GM19025 (cell line): ENCODE measurements around the gene MAPK11.

Experiments used
- ATAC-seq: cut with Tn5 transposase; IDR thresholded peaks from one replicate; pipeline ENCODE4 v1.9.1; 2021; ENCODE audit warnings: mild to moderate bottlenecking, low read depth, moderate library complexity; ENCODE audit not compliant: unreplicated experiment

MAPK11 gene

GRCh38 chr22:50296658-50297490 is 26.7 kb upstream of the MAPK11 start:
- ATAC-seq: no peak

- no peak for ATAC-seq
These were observed 24.1 kb upstream of the MAPK11 start for GRCh38 chr22:50294319-50294656.

DNA sequence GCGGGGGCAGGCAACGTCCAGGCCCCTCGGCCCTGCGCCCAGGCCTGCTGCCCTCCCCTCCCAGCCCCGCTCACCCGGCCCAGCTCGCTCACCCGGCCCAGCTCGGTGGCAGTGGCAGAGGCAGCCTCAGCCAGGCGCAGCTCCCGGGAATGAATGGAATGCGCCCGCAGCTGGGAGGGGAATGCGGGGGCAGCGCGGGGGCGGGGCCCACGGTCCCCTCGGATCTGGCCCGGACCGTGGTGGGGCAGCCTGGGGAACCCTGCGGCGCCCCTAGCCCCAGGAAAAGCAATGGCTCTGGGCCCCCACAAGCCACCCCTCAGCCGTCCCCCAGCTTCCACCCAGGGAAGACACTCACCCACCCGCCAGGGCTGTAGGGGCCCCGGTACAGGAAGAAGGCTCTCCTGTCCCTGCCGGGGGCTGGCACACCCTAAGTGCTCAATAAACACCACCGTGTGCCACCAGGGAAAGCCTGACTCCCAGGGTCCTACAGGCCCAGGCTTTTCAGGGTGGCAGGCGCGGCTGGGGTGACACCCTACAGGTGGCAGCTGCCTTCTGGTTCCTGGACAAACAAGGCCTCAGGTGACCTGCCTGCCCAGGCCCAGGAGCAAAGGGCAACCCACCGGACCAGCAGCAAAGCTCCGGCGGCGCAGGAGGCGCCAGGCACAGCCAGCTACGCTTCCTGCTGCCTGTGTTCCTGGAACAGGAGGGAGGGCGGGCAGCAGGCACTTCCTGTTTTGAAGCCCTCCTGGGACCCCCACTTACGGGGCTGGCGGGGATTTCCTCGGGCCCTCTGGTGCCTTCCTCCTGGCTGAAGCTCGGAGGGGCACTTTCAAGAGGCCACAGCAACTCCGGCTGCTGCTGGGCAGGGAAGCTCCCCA is 23.5 kb upstream of the MAPK11 start:
- ATAC-seq: no peak

- no peak for ATAC-seq
These were observed 22.7 kb upstream of the MAPK11 start for GRCh38 chr22:50292643-50293440.

DNA sequence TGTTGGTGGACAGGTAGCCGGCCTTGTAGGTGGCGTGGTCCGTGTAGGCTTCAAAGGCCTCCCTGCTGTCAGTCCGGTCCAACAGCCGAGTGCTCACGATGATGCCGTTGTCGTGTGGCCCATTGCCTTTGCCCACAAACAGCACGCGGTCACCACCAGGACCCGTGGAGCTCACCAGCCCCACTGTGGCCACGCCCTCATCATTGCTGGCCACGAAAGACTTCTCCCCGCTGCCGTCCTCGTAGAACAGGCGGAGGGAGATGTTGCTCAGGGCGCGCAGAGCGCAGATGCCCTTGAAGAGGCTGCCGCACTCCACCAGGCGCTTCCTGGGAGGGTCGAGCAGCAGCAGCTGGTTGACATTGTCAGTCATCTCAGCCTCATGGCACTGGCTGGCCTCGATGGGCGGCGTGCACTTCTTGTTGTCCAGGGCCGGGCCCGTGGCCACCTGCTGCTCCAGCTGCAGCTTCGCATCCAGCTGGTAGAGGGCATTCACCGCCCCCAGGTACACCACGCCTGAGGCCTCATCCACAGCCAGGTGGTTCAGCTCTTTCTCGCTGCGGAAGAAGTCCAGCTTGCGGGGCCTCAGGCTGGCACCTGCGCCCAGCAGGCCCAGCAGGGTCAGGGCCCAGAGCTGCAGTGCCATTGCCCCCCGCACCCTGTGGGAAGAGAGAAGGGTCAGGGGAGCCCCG is 19.9 kb upstream of the MAPK11 start:
- no peak for ATAC-seq

GRCh38 chr22:50289151-50289941 is 19.2 kb upstream of the MAPK11 start:
- no peak for ATAC-seq

DNA sequence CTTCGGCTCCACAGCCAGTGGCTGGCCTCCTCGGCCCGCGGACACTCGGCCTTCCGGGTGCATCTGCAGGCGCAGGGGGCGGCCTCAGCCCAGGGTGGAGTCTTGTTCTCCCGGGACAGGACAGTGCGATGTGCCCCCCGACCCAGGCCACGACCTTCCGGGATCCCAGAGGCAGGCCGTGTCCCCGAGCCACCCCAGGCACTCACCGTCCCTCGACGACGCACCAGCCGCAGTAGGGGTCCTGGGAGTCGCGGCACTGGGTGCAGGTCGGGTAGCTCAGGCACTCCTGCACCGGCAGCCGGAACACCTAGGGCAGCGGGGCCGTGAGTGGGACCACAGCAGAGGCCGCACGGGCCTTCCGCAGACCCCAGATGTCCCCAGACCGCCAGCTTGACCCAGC is 17.6 kb upstream of the MAPK11 start:
- no peak for ATAC-seq

DNA sequence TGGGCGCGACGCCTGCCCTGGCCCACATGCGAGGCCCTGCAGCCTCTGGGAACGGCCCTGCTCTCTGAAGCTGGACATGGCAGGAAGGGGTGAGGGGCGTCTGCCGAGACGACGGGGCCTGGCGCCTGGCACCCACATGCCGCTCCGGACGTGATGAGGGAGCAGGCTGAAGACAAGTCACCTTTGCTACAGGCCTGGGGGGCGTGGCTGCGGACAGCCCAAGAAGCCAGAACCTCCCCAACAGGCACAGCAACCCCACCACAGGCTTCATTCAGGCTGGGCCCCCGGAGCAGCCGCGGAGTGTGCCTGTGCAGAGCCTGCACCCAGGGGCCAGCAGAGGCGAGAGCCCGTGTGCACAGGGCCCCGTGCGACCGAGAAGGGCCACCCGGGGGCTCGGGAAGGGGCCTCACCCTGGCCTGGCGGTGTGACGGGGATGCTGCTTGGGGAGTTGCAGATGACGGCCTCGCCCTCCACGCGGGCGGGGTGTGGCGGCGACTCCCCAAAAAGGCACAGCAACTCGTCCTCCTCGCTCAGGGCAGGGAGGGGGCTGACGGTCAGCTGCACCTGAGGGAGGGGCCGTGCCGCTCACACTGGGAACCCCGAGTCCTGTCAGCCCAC is 16.6 kb upstream of the MAPK11 start:
- no peak for ATAC-seq

GRCh38 chr22:50286275-50286674 is 16.1 kb upstream of the MAPK11 start:
- no peak for ATAC-seq

- ATAC-seq: no peak
These were observed 15.5 kb upstream of the MAPK11 start for GRCh38 chr22:50285568-50286229.

DNA sequence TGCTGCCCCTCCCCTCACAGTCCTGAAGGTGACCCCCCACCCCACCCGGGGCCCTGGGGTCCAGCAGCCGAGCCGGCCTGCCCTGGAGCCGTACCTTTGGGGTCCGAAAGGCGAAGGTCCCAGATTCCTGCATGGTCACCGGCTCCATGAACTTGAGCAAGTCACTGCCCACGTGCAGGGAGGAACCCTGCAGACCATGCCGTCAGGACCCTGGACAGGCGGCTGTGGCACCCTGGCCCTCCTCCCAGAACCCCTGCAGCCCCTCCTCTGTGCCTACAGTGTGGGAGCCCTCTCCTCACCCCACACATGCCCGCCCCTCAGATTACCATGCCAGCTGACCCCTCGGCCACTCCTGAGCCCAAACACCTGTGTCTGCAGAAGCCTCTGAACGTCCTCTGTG is 14.3 kb upstream of the MAPK11 start:
- ATAC-seq: no peak

DNA sequence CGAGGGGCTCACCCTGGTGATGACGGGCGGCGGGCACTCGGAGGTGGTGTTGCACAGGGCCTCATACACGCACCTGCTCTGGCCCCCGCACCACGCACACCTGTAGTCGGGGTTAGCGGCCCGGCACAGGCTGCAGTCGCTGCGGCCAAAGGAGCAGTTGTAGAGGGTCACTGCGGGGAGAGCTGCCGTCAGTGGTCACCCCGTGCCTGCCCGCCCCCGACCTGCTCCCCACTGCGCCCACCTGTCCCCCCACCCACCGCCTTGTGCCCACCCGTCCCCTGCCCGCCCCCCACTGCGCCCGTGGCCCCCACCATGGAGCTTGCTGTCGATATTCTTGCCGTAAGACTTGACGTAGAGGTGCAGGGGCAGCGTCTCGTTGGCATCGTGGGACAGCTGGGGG is 13.6 kb upstream of the MAPK11 start:
- no peak for ATAC-seq

GRCh38 chr22:50282361-50283155 is 12.4 kb upstream of the MAPK11 start:
- no peak for ATAC-seq

DNA sequence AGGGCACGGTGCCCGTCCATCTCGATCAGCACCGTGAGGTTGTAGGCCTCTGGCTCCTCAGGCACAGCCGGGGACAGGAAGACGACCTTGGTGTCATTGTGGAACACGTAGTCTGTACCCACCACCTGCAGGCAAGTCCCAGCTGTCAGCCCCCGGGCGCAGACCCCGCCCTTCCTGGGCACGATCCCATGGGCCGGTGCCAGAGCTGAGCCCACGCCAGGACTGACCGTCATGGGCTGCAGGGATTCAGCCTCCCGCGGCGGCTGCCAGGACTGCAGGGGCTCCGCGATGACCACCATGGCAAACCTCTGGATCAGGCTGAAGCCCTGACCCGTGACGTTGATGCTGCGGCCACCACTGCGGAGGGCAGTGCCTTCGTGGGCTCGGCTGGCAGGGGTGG is 11.8 kb upstream of the MAPK11 start:
- no peak for ATAC-seq

DNA sequence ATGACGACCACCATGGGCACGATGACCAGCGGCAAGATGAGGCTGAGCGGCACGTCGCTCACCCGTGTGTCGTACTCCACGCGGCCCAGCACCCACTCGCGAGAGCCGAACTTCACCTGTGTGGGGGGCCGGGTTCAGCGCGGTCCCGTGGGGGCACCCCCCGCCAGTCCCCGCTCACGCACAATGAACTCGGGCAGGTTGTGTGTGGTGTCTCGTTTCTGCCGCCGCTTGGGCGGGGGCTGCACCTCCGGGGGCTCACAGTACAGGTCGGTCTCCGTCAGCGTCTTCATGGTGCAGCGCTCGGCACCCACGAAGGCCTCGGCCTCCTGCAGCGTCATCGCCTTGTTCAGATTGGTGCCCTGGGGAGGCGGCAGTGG is 11.2 kb upstream of the MAPK11 start:
- ATAC-seq: no peak

- no peak for ATAC-seq
These were observed 10.7 kb upstream of the MAPK11 start for GRCh38 chr22:50280708-50281383.

DNA sequence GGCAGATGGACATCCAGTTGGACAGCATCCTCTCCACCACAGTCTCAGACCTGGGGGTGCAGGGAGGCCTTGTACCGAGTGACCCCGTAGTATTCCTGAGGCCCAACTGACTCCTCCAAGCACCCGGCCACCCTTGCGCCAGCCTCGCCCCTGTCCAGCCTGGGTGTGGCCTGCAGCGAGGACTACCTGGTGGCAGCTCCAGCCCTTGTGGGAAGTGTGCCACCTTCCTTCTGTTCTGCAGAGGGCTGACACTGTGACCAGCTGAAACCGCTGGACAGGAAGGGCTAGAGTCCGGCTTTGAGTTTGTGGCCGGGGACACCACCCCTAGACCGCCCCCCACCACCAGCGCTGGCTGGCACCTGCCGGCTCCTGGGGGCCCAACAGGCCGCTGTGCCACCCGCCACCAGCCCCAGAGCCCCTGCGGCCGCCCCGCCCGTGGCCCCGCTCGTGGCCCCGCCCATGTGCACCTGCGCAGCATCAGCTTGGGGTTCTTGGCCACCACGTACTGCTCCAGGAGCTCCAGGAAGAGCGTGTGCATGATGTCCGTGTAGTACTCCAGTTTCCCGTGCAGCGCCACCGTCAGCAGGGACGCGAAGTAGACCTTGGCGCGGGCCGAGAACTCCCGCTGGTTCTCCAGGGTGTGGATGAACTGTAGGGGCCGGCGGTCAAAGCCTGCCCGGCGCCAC is 10.0 kb upstream of the MAPK11 start:
- no peak for ATAC-seq
